GM19452 (cell line): Measurements from ENCODE around the gene RNF121.

Source experiments
- ATAC-seq: cut with Tn5 transposase; IDR thresholded peaks from one replicate; pipeline ENCODE4 v1.9.1; 2021; ENCODE audit not compliant: unreplicated experiment

The RNF121 gene

GRCh38 chr11:71979602-71980001 is 50.8 kb downstream of the RNF121 start:
- ATAC-seq, result no peak

DNA sequence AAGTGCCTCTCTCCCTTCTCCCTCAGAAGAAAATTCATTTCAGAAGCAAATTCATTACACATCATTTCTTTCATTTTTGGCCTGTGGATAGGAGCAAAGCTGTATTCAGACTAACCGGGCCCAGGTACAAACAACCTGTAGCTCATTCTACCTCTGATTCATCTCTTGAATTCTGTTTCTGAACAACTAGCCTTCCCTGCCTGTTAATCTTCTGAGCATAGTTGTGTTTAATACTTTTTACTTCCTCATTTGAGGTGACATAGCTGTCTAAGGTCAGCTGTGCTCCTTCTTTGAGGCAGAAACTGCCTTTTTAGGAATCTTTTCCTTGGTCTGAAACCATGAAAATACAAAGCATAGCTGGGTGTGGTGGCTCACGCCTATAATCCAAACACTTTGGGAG is 57.3 kb downstream of the RNF121 start:
- ATAC-seq, result no peak

- ATAC-seq, result no peak
Measured at GRCh38 chr11:71987521-71987920, 58.7 kb downstream of the RNF121 start.

DNA sequence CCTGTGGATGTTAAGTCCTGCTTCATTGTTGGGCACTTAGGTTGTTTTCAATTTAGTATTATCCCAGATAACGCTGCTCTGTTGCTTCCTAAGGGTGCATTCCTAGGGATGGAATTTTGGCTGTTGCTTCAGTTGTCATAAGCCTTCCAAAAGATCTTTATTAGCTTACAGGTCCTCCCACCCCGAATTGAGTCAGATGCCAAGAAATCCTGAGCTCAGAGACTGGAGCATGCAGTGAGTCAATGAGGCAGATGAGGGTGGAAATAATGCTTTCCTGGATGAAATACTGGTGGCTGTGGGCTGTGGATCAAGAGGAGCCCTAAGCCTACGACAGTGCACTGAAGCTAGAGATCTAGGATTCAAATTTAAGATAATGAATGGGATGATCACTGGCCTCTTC is 59.2 kb downstream of the RNF121 start:
- ATAC-seq, result no peak

DNA sequence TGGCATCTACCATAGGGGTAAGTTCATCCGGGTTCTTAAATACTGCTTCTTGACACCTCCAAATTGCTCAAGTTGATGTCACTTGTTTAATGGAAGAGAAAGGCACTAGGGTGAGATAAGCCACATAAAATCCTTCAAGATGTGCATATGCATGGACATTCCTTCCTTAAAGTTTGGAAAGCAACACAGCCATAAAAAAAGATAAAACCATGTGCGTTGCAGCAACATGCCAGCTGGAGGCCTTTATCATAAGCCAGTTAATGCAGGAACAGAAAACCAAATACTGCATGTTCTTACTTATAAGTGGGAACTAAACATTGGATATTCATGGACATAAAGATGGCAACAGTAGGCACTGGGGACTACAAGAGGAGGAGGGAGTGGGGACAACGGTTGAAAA is 61.9 kb downstream of the RNF121 start:
- ATAC-seq, result no peak

DNA sequence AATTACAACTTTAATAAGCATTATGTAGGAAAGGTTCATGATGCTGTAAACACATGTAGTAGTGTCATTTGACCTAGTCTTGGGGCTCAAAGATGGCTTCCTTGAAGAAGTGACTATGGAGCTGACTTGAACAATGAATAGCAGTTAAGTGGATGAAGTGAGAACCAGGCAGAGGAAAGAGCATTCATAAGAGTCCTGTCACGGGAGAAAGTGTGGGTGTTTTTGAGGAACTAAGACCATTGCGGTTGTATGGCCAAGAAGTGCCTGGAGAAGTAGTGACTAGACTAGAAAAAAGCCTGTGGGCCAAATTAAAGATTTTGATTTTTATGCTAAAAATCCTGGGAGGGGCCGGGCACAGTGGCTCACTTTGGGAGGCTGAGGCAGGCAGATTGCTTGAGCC is 62.6 kb downstream of the RNF121 start:
- ATAC-seq, result peak; percentile 67

- no peak for ATAC-seq
Measured at GRCh38 chr11:71992136-71992730, 63.4 kb downstream of the RNF121 start.

DNA sequence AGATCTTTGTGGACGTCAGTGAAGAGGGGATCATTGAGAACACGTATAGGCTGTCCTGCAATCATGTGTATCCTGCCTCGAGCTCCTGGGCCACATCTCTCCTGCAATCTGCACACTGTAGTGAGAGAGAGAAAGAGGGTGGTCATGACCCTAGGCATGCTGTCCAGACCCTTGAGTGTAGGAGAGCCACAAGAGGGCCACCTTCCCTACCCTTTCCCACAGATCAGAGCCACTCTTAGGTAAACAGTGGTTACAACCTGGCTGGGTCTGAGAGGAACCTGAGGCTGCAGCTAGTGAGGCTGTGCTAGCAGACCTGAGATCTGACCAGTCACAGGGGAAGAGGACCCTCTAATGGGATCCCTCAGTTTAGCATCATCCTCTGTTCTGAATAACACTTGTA is 65.9 kb downstream of the RNF121 start:
- no peak for ATAC-seq

DNA sequence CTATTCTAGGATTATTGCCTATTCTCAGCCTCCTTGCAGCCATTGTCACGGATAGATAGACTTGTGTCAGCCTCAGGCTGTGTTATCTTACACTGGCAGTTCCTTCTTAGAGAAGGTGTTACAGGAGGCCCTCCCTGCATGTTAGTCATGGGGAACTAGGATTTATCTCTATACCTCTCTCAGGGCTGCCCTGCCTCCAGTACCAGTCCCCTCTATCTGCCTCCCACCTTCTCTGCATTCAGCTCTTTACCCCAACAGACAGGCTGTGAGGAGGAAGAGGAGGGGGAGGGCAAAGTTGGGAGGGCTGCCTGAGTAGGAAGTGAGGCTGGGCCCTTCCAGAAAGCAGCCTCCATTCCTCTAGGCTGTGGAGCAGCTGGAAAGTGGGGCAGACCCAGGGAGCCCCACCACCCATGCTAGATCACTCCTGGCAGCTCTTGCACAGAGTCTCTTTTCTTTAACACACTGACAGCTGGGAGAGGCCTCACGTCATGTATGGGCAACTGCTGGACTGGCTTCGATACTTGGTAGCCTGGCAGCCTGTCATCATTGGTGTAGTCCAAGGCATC is 67.0 kb downstream of the RNF121 start:
- ATAC-seq, result no peak

- ATAC-seq, result no peak
Measured at GRCh38 chr11:71996517-71996916, 67.7 kb downstream of the RNF121 start.

- ATAC-seq, result no peak
Measured at GRCh38 chr11:71996946-71997345, 68.1 kb downstream of the RNF121 start.

DNA sequence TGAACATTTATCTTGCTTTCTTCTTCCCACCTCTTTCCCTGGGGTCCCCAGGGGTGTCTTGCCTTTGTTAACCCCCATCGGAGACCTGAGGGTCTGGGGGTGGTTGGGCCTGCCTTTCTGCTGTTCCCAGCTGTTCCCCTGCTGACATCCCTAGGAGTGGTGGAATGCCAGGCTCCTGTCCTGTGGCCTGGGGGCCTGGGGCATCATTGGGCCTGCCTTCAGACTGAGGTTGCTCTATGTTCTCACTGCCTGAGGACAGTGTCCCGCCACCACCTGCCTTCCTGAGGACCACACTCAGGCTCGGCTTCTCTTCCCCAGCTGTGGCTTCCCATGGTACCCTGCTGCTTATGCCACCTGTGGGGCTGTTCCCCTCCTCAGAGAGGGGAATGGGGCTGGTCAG is 68.7 kb downstream of the RNF121 start:
- no peak for ATAC-seq

DNA sequence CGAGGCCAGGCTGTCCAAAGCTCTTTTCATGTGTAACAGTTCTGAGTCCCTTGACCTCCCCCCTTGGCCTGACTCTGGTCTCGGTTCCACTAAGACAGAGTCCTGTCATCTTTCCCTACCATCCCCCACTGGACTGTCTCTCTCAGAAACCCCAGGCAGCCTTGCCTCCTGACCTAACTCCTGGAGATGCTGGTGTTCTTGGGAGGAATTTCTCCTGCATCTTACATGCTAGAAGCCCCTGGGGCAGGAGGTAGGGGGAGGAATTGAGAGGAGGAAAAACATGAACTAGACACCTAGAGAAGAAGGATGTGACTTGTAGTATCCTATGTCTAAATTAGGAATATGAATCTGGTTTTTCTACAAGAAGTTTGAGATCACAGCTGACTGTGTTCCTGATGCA is 69.2 kb downstream of the RNF121 start:
- no peak for ATAC-seq

DNA sequence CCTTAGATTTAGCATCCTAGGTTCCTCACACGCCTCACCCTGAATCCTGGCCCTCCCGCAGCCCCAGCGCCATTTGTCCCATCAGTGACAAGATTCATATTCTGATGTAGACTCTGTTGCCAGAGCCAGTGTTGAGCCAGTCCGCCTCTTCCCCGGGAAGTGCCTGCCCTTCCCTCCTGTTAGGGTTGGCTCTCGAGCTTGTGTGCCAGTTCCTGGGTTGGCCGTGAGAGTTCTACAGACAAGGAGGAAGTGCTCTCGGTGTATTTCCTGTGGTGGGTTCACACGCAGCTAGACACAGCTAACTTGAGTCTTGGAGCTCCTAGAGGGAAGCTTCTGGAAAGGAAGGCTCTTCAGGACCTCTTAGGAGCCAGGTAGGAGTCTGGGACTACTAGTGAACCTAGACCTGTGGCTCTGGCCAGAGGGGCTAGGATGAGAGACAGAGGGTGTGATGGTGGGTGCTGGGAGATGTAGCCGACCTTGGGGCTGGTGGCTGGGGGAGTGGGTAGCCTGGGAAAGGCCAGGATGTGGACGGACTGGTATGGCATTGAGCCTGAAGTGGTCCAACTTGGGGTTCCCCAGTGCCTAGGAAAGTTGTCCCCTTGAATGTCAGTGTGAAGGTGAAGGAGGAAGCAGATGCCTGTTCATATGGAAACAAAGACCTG is 69.9 kb downstream of the RNF121 start, which contains the start of gene IL18BP:
Gene IL18BP, plus strand, starts transcription at position 261 of the 662 bp plus-strand sequence. CDS start 1,076 bp downstream, outside the sequence.
- peak; percentile 50 for ATAC-seq

GRCh38 chr11:71999362-71999761 is 70.5 kb downstream of the RNF121 start:
- no peak for ATAC-seq

GRCh38 chr11:71999798-72000197 is 71.0 kb downstream of the RNF121 start:
- no peak for ATAC-seq

GRCh38 chr11:72000202-72000867 is 71.5 kb downstream of the RNF121 start:
- no peak for ATAC-seq

- ATAC-seq, result no peak
Measured at GRCh38 chr11:72001285-72001684, 72.4 kb downstream of the RNF121 start.

- no peak for ATAC-seq
Measured at GRCh38 chr11:72001834-72002591, 73.2 kb downstream of the RNF121 start.

GRCh38 chr11:72002841-72003775 is 74.3 kb downstream of the RNF121 start:
- no peak for ATAC-seq
